Heart right ventricle (tissue), 16 donors: ENCODE results near the gene GEN1. TPM values are rescaled to one million over a fixed set of nuclear protein-coding genes. Genes with fewer than 3 reads are reported as not detected.

Experiments used
- ATAC-seq, 8 donors: fragments of 200-7000 bp; cut with Tn5 transposase; one replicate each; pipeline ENCODE4 v1.9.1; 2020; ENCODE audit warnings: mild to moderate bottlenecking in 8 of 8, moderate library complexity in 8 of 8, moderate number of reproducible peaks in 1 of 8
- DNase-seq, 2 donors: peaks; one replicate each; pipeline ENCODE4 v3.0.0-alpha.2; 2020
- H3K27ac ChIP-seq, 10 donors: fragments of 200-600 bp; sonication (generic) in 2 of 10; one replicate each; pipeline versions ENCODE4 v1.5.0 to v1.8.0; 2020 to 2022; ENCODE audit warnings: mild to moderate bottlenecking in 3 of 10
- H3K27me3 ChIP-seq, 7 donors: fragments of 200-600 bp; one replicate each; pipeline ENCODE4 v1.8.0; 2021 to 2022; ENCODE audit warnings: mild to moderate bottlenecking in 2 of 7
- H3K36me3 ChIP-seq, 9 donors: fragments of 200-600 bp; sonication (generic) in 1 of 9; one replicate each; pipeline versions ENCODE4 v1.5.0 to v1.8.0; 2020 to 2022; ENCODE audit warnings: mild to moderate bottlenecking in 2 of 9
- H3K4me1 ChIP-seq, 9 donors: fragments of 200-600 bp; sonication (generic) in 1 of 9; one replicate each; pipeline versions ENCODE4 v1.5.0 to v1.8.0; 2020 to 2022; ENCODE audit warnings: mild to moderate bottlenecking in 4 of 9
- H3K4me3 ChIP-seq, 10 donors: fragments of 200-600 bp; sonication (generic) in 2 of 10; one replicate each; pipeline versions ENCODE4 v1.5.0 to v1.8.0; 2020 to 2022; ENCODE audit warnings: mild to moderate bottlenecking in 7 of 10, moderate library complexity in 2 of 10
- H3K9me3 ChIP-seq, 11 donors: fragments of 200-600 bp in 10 of 11; sonication (generic) in 2 of 11; one replicate each; pipeline versions ENCODE4 v1.5.0 to v1.8.0; 2013 to 2022; ENCODE audit warnings: mild to moderate bottlenecking in 2 of 11, control low read depth in 1 of 11, moderate library complexity in 1 of 11
- CTCF ChIP-seq, 9 donors: fragments of 200-600 bp; sonication (generic) in 2 of 9; IDR thresholded peaks; one replicate each; pipeline versions ENCODE4 v1.5.0 to v1.8.0; 2021 to 2022; ENCODE audit warnings: antibody characterized with exemption in 9 of 9, mild to moderate bottlenecking in 5 of 9, moderate library complexity in 1 of 9
- WGBS, 2 donors: extraction: QIAGEN DNeasy Blood & Tissue Kit; methylation state at CpG; one replicate each; pipeline ENCODE4 v1.1.7; 2013; ENCODE audit warnings: inconsistent platforms in 1 of 2; 5-methylcytosine and 5-hydroxymethylcytosine counted together
- intact Hi-C, 10 donors: fragments of 100-400 bp; cut with DNase I; formaldehyde crosslinking; loops; one replicate each; pipeline versions ENCODE4 v1.11.1 to v1.14.2; 2022
- polyA plus RNA-seq, 2 donors: library from polyadenylated mRNA; stranded (reverse); fragments of 200-250 nt; gene quantifications; one replicate each; pipeline ENCODE4 v1.2.3, GENCODE V29; 2013
- total RNA-seq, 10 donors: library from RNA; stranded (reverse); fragmentation: NEBNext Ultra II Directional in 3 of 10; extraction: Animal tissue kit (Norgen Biotek cat#: 25700) in 3 of 10; gene quantifications; one replicate each; pipeline versions ENCODE4 v1.2.1 to v1.2.4, GENCODE V29; 2021 to 2023
- donor health status: Arrhythmogenic right ventricular cardiomyopathy.
- donor health status: ischemic (EF 13 %, LVEDD 7.1; RV severe dilation, severe dysfunction).
- donor health status: healthy with polysubstance abuse.
- donor health status: DM: no; HTN: yes; CAD: no.
- donor health status: DM: no; HTN: no; CAD: no.
- donor health status: ischemic (EF 25% LVEDD 6.9; RV normal size, moderate dysfunction).
- donor health status: ischemic (EF 25% LVEDD 5.7; RV mildly dilated, moderate dysfunction).
- donor health status: healthy.
- donor health status: DM: yes; HTN: yes; CAD: no.
- donor health status: Ischemic cardiomyopathy.
- donor health status: ischemic (EF 35%, LVEDD 5.7; RV mildly dilated, moderate dysfunction).
- donor health status: nonischemic (EF 11% LVEDD 7.7; RV severe dilation, severe dysfunction).
- donor health status: DM: yes; HTN: yes; CAD: no.
- donor health status: PGD.
- donor health status: ischemic (EF 29% LVEDD 5.4; RV normal size, mild dysfunction).
- donor health status: nonischemic (EF 23%, LVEDD 6.1; RV moderate dilation, normal function).

GEN1 gene
- total and polyA plus RNA-seq, 12 donors: 0.71 to 5.4 (median 3.8) TPM

GRCh38 chr2:17805166-17805565 lies 51.2 kb downstream of the GEN1 start:
- ATAC-seq: peak in 4 of 8 donors; percentile 43 to 65 (median 54)
- no peaks in the 10 kb centered on the region for H3K9me3 ChIP-seq
- H3K4me3 ChIP-seq: no peak overlapping the region
- H3K27me3 ChIP-seq: no peaks in the 10 kb centered on the region
- intact Hi-C loops: no loop called here
- 38 to 60% methylated on average over 2 of the region's 2 CpGs for WGBS, 2 donors
- peaks cover 0 to 17% (median 7%) of the 10 kb centered on the region in 9 donors for H3K4me1 ChIP-seq
- H3K27ac ChIP-seq: peak overlapping the region in 2 of 10 donors; percentile 7 to 11
- TF ChIP-seq CTCF (IDR thresholded peaks at IDR 0.05): no peak
- H3K36me3 ChIP-seq: no peaks in the 10 kb centered on the region
- DNase-seq: no peak

- WGBS, 2 donors: 80 to 89% methylated on average over 8 of the region's 8 CpGs
- H3K27ac ChIP-seq: no peak overlapping the region
- intact Hi-C loops: no loop called here
- no peak overlapping the region for H3K4me3 ChIP-seq
- ATAC-seq (peak in 2 of 8 donors; percentile 53 to 59), DNase-seq (no peak)
- TF ChIP-seq CTCF (IDR thresholded peaks at IDR 0.05): no peak
- no peaks in the 10 kb centered on the region for H3K27me3 ChIP-seq
- peaks cover 0 to 17% (median 4%) of the 10 kb centered on the region in 9 donors for H3K4me1 ChIP-seq
- no peaks in the 10 kb centered on the region for H3K36me3 ChIP-seq
- H3K9me3 ChIP-seq: no peaks in the 10 kb centered on the region
Observed at GRCh38 chr2:17805717-17806363, 51.9 kb downstream of the GEN1 start.

GRCh38 chr2:17813010-17813741 lies 59.2 kb downstream of the GEN1 start:
- Histone ChIP-seq H3K36me3 (no peaks in the 10 kb centered on the region), H3K4me3 (peak overlapping the region in 4 of 10 donors; percentile 5 to 9 (median 6)), H3K4me1 (peaks cover 0 to 17% (median 9%) of the 10 kb centered on the region in 9 donors), H3K9me3 (no peaks in the 10 kb centered on the region), H3K27me3 (no peaks in the 10 kb centered on the region), H3K27ac (peak overlapping the region; percentile 45 to 82 (median 64))
- WGBS, 2 donors: 67 to 74% methylated on average over 5 of the region's 5 CpGs
- intact Hi-C loops: loop anchor here in 1 of 10 donors (5.0 kb wide), 1 partner anchor 41 kb away; no protein-coding TSS in a partner anchor
- DNase-seq (no peak), ATAC-seq (peak; percentile 18 to 68 (median 62))
- TF ChIP-seq CTCF (IDR thresholded peaks at IDR 0.05): no peak

- WGBS, 2 donors: 56 to 61% methylated on average over 5 of the region's 5 CpGs
- peak overlapping the region in 4 of 10 donors; percentile 5 to 9 (median 6) for H3K4me3 ChIP-seq
- peak; percentile 48 to 69 for DNase-seq
Observed at GRCh38 chr2:17813742-17814473, 60.0 kb downstream of the GEN1 start.

More at GRCh38 chr2:17813742-17814473, 60.0 kb downstream of the GEN1 start:
- Histone ChIP-seq H3K9me3 (no peaks in the 10 kb centered on the region), H3K4me1 (peaks cover 0 to 17% (median 9%) of the 10 kb centered on the region in 9 donors), H3K27ac (peak overlapping the region; percentile 45 to 82 (median 64)), H3K36me3 (no peaks in the 10 kb centered on the region), H3K27me3 (no peaks in the 10 kb centered on the region)
- intact Hi-C loops: loop anchor here in 1 of 10 donors (5.0 kb wide), 1 partner anchor 42 kb away; no protein-coding TSS in a partner anchor
- TF ChIP-seq CTCF (IDR thresholded peaks at IDR 0.05): no peak
- peak; percentile 82 to 94 (median 90) for ATAC-seq
